ENCODE data around the gene SUB1. TPM values are rescaled to one million over a fixed set of nuclear protein-coding genes. Genes with fewer than 3 reads are reported as not detected.
"Not testable (repeated sequence)": the region's sequence is repeated elsewhere in the genome, so short reads cannot be mapped to it uniquely, and the experiment has no call there.

Gene SUB1
- total RNA-seq, 1 experiment from 2014 or later, result 324 TPM

- Histone ChIP-seq H3K36me3 (ENCODE audit: insufficient read depth, low read length, poor library complexity, severe bottlenecking) (no peaks in the 10 kb centered on the region), H3K9me3 (ENCODE audit: low read depth, low read length, poor library complexity, severe bottlenecking) (no peaks in the 10 kb centered on the region), H3K27me3 (replicated peaks; ENCODE audit: insufficient read depth, low read depth, low read length, poor library complexity) (no peaks in the 10 kb centered on the region), H3K27ac (ENCODE audit: low read depth, low read length, poor library complexity, severe bottlenecking) (no peak overlapping the region), H3K4me3 (ENCODE audit: low read depth, low read length, poor library complexity, severe bottlenecking) (no peak overlapping the region), H3K4me1 (ENCODE audit: insufficient read depth, low read length, poor library complexity, severe bottlenecking) (no peaks in the 10 kb centered on the region)
- CTCF ChIA-PET, result no interaction called here
- POLR2A ChIA-PET (ENCODE audit: low non-redundant PET), result no interaction called here
- no peak for TF ChIP-seq EZH2 (IDR thresholded peaks at IDR 0.05; ENCODE audit: borderline replicate concordance, low read depth, low read length, poor library complexity, severe bottlenecking)
- TF ChIP-seq CTCF (conservative IDR thresholded peaks at IDR 0.05; ENCODE audit: low read depth, low read length), result no peak
- no peak for DNase-seq (ENCODE audit: low spot score)
- intact Hi-C loops (cut with micrococcal nuclease; ENCODE audit: unreplicated experiment), result no loop called here
- BruUV-seq (replicated peaks), result no TSS peak
Measured at GRCh38 chr5:32571128-32571527, 14.2 kb upstream of the SUB1 start.

GRCh38 chr5:32572778-32573480 is 12.4 kb upstream of the SUB1 start:
- intact Hi-C loops (cut with micrococcal nuclease; ENCODE audit: unreplicated experiment), result no loop called here
- BruUV-seq (replicated peaks), result no TSS peak
- Histone ChIP-seq H3K4me3 (ENCODE audit: low read depth, low read length, poor library complexity, severe bottlenecking) (no peak overlapping the region), H3K9me3 (ENCODE audit: low read depth, low read length, poor library complexity, severe bottlenecking) (no peaks in the 10 kb centered on the region), H3K36me3 (ENCODE audit: insufficient read depth, low read length, poor library complexity, severe bottlenecking) (no peaks in the 10 kb centered on the region), H3K27me3 (replicated peaks; ENCODE audit: insufficient read depth, low read depth, low read length, poor library complexity) (no peaks in the 10 kb centered on the region), H3K27ac (ENCODE audit: low read depth, low read length, poor library complexity, severe bottlenecking) (no peak overlapping the region), H3K4me1 (ENCODE audit: insufficient read depth, low read length, poor library complexity, severe bottlenecking) (no peaks in the 10 kb centered on the region)
- DNase-seq (ENCODE audit: low spot score), result no peak
- ChIA-PET CTCF (no interaction called here), POLR2A (ENCODE audit: low non-redundant PET) (no interaction called here)
- TF ChIP-seq EZH2 (IDR thresholded peaks at IDR 0.05; ENCODE audit: borderline replicate concordance, low read depth, low read length, poor library complexity, severe bottlenecking) (no peak), CTCF (conservative IDR thresholded peaks at IDR 0.05; ENCODE audit: low read depth, low read length) (no peak)

GRCh38 chr5:32573481-32573854 is 11.9 kb upstream of the SUB1 start:
- H3K36me3 ChIP-seq (ENCODE audit: insufficient read depth, low read length, poor library complexity, severe bottlenecking); H3K9me3 ChIP-seq (ENCODE audit: low read depth, low read length, poor library complexity, severe bottlenecking); CTCF ChIA-PET; H3K27ac ChIP-seq (ENCODE audit: low read depth, low read length, poor library complexity, severe bottlenecking); POLR2A ChIA-PET (ENCODE audit: low non-redundant PET); H3K4me3 ChIP-seq (ENCODE audit: low read depth, low read length, poor library complexity, severe bottlenecking); H3K4me1 ChIP-seq (ENCODE audit: insufficient read depth, low read length, poor library complexity, severe bottlenecking); DNase-seq (ENCODE audit: low spot score); BruUV-seq (replicated peaks); intact Hi-C loops (cut with micrococcal nuclease; ENCODE audit: unreplicated experiment); H3K27me3 ChIP-seq (replicated peaks; ENCODE audit: insufficient read depth, low read depth, low read length, poor library complexity): not testable (repeated sequence)

- TF ChIP-seq CTCF (conservative IDR thresholded peaks at IDR 0.05; ENCODE audit: low read depth, low read length) (no peak), EZH2 (IDR thresholded peaks at IDR 0.05; ENCODE audit: borderline replicate concordance, low read depth, low read length, poor library complexity, severe bottlenecking) (no peak)
- no peak for DNase-seq (ENCODE audit: low spot score)
- CTCF ChIA-PET, result no interaction called here
- Histone ChIP-seq H3K27ac (ENCODE audit: low read depth, low read length, poor library complexity, severe bottlenecking) (no peak overlapping the region), H3K9me3 (ENCODE audit: low read depth, low read length, poor library complexity, severe bottlenecking) (no peaks in the 10 kb centered on the region), H3K36me3 (ENCODE audit: insufficient read depth, low read length, poor library complexity, severe bottlenecking) (no peaks in the 10 kb centered on the region), H3K4me3 (ENCODE audit: low read depth, low read length, poor library complexity, severe bottlenecking) (no peak overlapping the region), H3K4me1 (ENCODE audit: insufficient read depth, low read length, poor library complexity, severe bottlenecking) (no peaks in the 10 kb centered on the region), H3K27me3 (replicated peaks; ENCODE audit: insufficient read depth, low read depth, low read length, poor library complexity) (no peaks in the 10 kb centered on the region)
- POLR2A ChIA-PET (ENCODE audit: low non-redundant PET), result no interaction called here
- BruUV-seq (replicated peaks), result no TSS peak
- intact Hi-C loops (cut with micrococcal nuclease; ENCODE audit: unreplicated experiment), result no loop called here
Measured at GRCh38 chr5:32574540-32575175, 10.7 kb upstream of the SUB1 start.

Measured in A673 (cell line).